CD4-positive, alpha-beta memory T cell (primary cell): ENCODE data around the gene MZF1. TPM values are rescaled to one million over a fixed set of nuclear protein-coding genes. Genes with fewer than 3 reads are reported as not detected.
"Not testable (repeated sequence)": the region's sequence is repeated elsewhere in the genome, so short reads cannot be mapped to it uniquely, and the experiment has no call there.

Source experiments
- CTCF ChIA-PET: fragments of 350-600 bp; sonication (Branson Sonifier 250); formaldehyde crosslinking; loops from one replicate; lab custom pipeline; 2021; ENCODE audit warnings: inconsistent platforms; ENCODE audit not compliant: partially characterized antibody; lab: Charles Lee
- POLR2A ChIA-PET: fragments of 350-600 bp; sonication (Branson Sonifier 250); formaldehyde crosslinking; loops from one replicate; lab custom pipeline; 2021; ENCODE audit not compliant: partially characterized antibody; lab: Charles Lee
- DNase-seq, 5 donors: peaks; one replicate each; pipeline versions ENCODE4 v3.0.0 to v3.0.0-alpha.2; 2020 to 2022; ENCODE audit warnings: mixed read lengths in 1 of 5
- H3K27ac ChIP-seq: one replicate; pipeline ENCODE4 v1.7.0; 2013; ENCODE audit warnings: low read depth, low read length
- H3K27me3 ChIP-seq: 2 replicates; pipeline ENCODE4 v1.7.0; 2013; ENCODE audit warnings: mild to moderate bottlenecking, low read length, moderate library complexity; ENCODE audit not compliant: insufficient read depth
- H3K36me3 ChIP-seq: 2 replicates; pipeline ENCODE4 v1.7.0; 2013; ENCODE audit warnings: mild to moderate bottlenecking, low read length, moderate library complexity; ENCODE audit not compliant: insufficient read depth
- H3K4me1 ChIP-seq: 2 replicates; pipeline ENCODE4 v1.7.0; 2013; ENCODE audit warnings: mild to moderate bottlenecking, low read length, moderate library complexity; ENCODE audit not compliant: insufficient read depth
- H3K4me3 ChIP-seq, 2 donors: one replicate each; pipeline ENCODE4 v1.7.0; 2013; ENCODE audit warnings: low read length in 2 of 2, mild to moderate bottlenecking in 1 of 2
- H3K9me3 ChIP-seq, 2 donors: one replicate each; pipeline ENCODE4 v1.7.0; 2013; ENCODE audit warnings: low read length in 2 of 2, control low read depth in 1 of 2; ENCODE audit not compliant: control insufficient read depth in 1 of 2
- H3K27ac Mint-ChIP-seq, 7 donors: one replicate each; pipeline ENCODE4 v1.8.0; 2020 to 2021; ENCODE audit warnings: mixed read lengths in 7 of 7, mild to moderate bottlenecking in 6 of 7, inconsistent platforms in 3 of 7, moderate library complexity in 3 of 7
- H3K27me3 Mint-ChIP-seq, 2 donors: one replicate each; pipeline ENCODE4 v1.8.0; 2020 to 2021; ENCODE audit warnings: mixed read lengths in 2 of 2
- H3K36me3 Mint-ChIP-seq, 2 donors: one replicate each; pipeline ENCODE4 v1.8.0; 2020 to 2021; ENCODE audit warnings: mixed read lengths in 2 of 2, inconsistent platforms in 1 of 2, mild to moderate bottlenecking in 1 of 2
- H3K4me1 Mint-ChIP-seq, 4 donors: one replicate each; pipeline ENCODE4 v1.8.0; 2020 to 2021; ENCODE audit warnings: mixed read lengths in 4 of 4, mild to moderate bottlenecking in 1 of 4
- H3K4me3 Mint-ChIP-seq, 8 donors: one replicate each; pipeline ENCODE4 v1.8.0; 2020 to 2021; ENCODE audit warnings: mixed read lengths in 8 of 8, mild to moderate bottlenecking in 7 of 8, moderate library complexity in 6 of 8, inconsistent platforms in 3 of 8
- H3K9me3 Mint-ChIP-seq, 8 donors: one replicate each; pipeline ENCODE4 v1.8.0; 2020 to 2021; ENCODE audit warnings: mixed read lengths in 8 of 8, mild to moderate bottlenecking in 5 of 8, inconsistent platforms in 3 of 8, moderate library complexity in 1 of 8
- intact Hi-C: fragments of 100-400 bp; cut with micrococcal nuclease; formaldehyde crosslinking; loops from one replicate; pipeline ENCODE4 v1.15.1; 2023
- polyA plus RNA-seq, 2 donors: library from polyadenylated mRNA; unstranded; fragments of 300-500 nt; fragmentation: Illumina TruSeq; gene quantifications; one replicate each; pipeline ENCODE4 v1.2.3, GENCODE V29; 2021
- total RNA-seq, 2 experiments: library from RNA; stranded (reverse); gene quantifications; one replicate each; pipeline ENCODE4 v1.2.3, GENCODE V29; 2021

Gene MZF1
- total RNA-seq (10 to 100 TPM; 42.7 to 44.4 TPM), polyA plus RNA-seq (1 to 10 TPM; 5.2 to 8.9 TPM)

- CTCF ChIA-PET: interaction anchor here (2.4 kb wide), 1 partner anchor 52 kb away, joined by 10 read pairs; the partner anchor contains the start of gene ZBTB45
- H3K27ac ChIP-seq: peak within 1 kb of the TSS; percentile 99
- POLR2A ChIA-PET: interaction anchor here (0.9 to 4.6 kb wide), 9 partner anchors 10 to 133 kb away, joined by 3 to 47 read pairs (median 13); partner anchors contain the start of genes CHMP2A, TRIM28, UBE2M and ZBTB45
- Mint-ChIP-seq H3K36me3 (peaks cover 0 to 27% of the 10 kb centered on the region in 2 donors), H3K9me3 (peaks cover 0 to 2% (median 0%) of the 10 kb centered on the region in 8 donors), H3K27ac (peak within 1 kb of the TSS; percentile 96 to 100 (median 100)), H3K4me3 (peak within 1 kb of the TSS; percentile 89 to 99 (median 96)), H3K27me3 (no peaks in the 10 kb centered on the region), H3K4me1 (peaks cover 16 to 44% (median 32%) of the 10 kb centered on the region in 4 donors)
- peaks cover 29% of the 10 kb centered on the region for H3K4me1 ChIP-seq
- peak within 1 kb of the TSS; percentile 67 to 78 for H3K4me3 ChIP-seq
- no peaks in the 10 kb centered on the region for H3K36me3 ChIP-seq
- intact Hi-C loops: loop anchor here (1.0 kb wide), 7 partner anchors 14 to 295 kb away; partner anchors contain the start of genes TRIM28, ZNF446, ZNF584 and ZNF8
- no peaks in the 10 kb centered on the region for H3K27me3 ChIP-seq
- DNase-seq: peak; percentile 99 to 100 (median 100)
- H3K9me3 ChIP-seq: no peaks in the 10 kb centered on the region
Observed at GRCh38 chr19:58572818-58573657, at the start of gene MZF1. Gene MZF1 (minus strand): TSS chr19:58573335. CDS start chr19:58571389, 1,946 bp downstream.

- H3K27ac ChIP-seq, H3K4me3 Mint-ChIP-seq, DNase-seq, H3K4me1 Mint-ChIP-seq, H3K9me3 Mint-ChIP-seq, CTCF ChIA-PET, H3K27me3 ChIP-seq, H3K36me3 Mint-ChIP-seq, H3K27me3 Mint-ChIP-seq, H3K4me1 ChIP-seq, H3K36me3 ChIP-seq, POLR2A ChIA-PET, H3K27ac Mint-ChIP-seq, H3K4me3 ChIP-seq, intact Hi-C loops, H3K9me3 ChIP-seq: not testable (repeated sequence)
Observed at GRCh38 chr19:58607213-58607612, 34.1 kb upstream of the MZF1 start.

GRCh38 chr19:58606251-58606896 is 33.2 kb upstream of the MZF1 start:
- H3K4me1 ChIP-seq, H3K27ac Mint-ChIP-seq, intact Hi-C loops, H3K36me3 ChIP-seq, H3K4me3 Mint-ChIP-seq, POLR2A ChIA-PET, H3K4me1 Mint-ChIP-seq, H3K9me3 ChIP-seq, H3K4me3 ChIP-seq, H3K27me3 ChIP-seq, H3K27me3 Mint-ChIP-seq, H3K27ac ChIP-seq, H3K9me3 Mint-ChIP-seq, CTCF ChIA-PET, DNase-seq, H3K36me3 Mint-ChIP-seq: not testable (repeated sequence)

GRCh38 chr19:58586133-58586765 is 13.1 kb upstream of the MZF1 start:
- no peaks in the 10 kb centered on the region for H3K9me3 ChIP-seq
- H3K27me3 Mint-ChIP-seq: no peaks in the 10 kb centered on the region
- H3K4me3 Mint-ChIP-seq: no peak overlapping the region
- no peak overlapping the region for H3K27ac Mint-ChIP-seq
- H3K4me1 ChIP-seq: no peaks in the 10 kb centered on the region
- H3K4me3 ChIP-seq: no peak overlapping the region
- intact Hi-C loops: no loop called here
- H3K27me3 ChIP-seq: no peaks in the 10 kb centered on the region
- H3K4me1 Mint-ChIP-seq: peaks cover 4 to 9% (median 8%) of the 10 kb centered on the region in 4 donors
- H3K9me3 Mint-ChIP-seq: no peaks in the 10 kb centered on the region
- ChIA-PET POLR2A (no interaction called here), CTCF (interaction anchor here (13.2 kb wide), 1 partner anchor 68 kb away, joined by 260 read pairs; the partner anchor contains the start of genes SLC27A5 and ZBTB45)
- H3K27ac ChIP-seq: no peak overlapping the region
- peaks cover 10% of the 10 kb centered on the region for H3K36me3 ChIP-seq
- DNase-seq: no peak
- peaks cover 12 to 16% of the 10 kb centered on the region in 2 donors for H3K36me3 Mint-ChIP-seq

GRCh38 chr19:58585442-58586132 is 12.5 kb upstream of the MZF1 start:
- H3K4me3 Mint-ChIP-seq: no peak overlapping the region
- ChIA-PET POLR2A (no interaction called here), CTCF (interaction anchor here (13.2 kb wide), 1 partner anchor 67 kb away, joined by 260 read pairs; the partner anchor contains the start of genes SLC27A5 and ZBTB45)
- Histone ChIP-seq H3K27me3 (no peaks in the 10 kb centered on the region), H3K36me3 (peaks cover 10% of the 10 kb centered on the region), H3K4me1 (no peaks in the 10 kb centered on the region), H3K9me3 (no peaks in the 10 kb centered on the region), H3K4me3 (no peak overlapping the region), H3K27ac (no peak overlapping the region)
- peak overlapping the region in 2 of 7 donors; percentile 27 to 81 for H3K27ac Mint-ChIP-seq
- H3K36me3 Mint-ChIP-seq: peaks cover 14 to 19% of the 10 kb centered on the region in 2 donors
- DNase-seq: no peak
- peaks cover 8 to 13% (median 13%) of the 10 kb centered on the region in 4 donors for H3K4me1 Mint-ChIP-seq
- H3K27me3 Mint-ChIP-seq: no peaks in the 10 kb centered on the region
- H3K9me3 Mint-ChIP-seq: no peaks in the 10 kb centered on the region
- intact Hi-C loops: no loop called here

- Histone ChIP-seq H3K36me3 (peaks cover 10% of the 10 kb centered on the region), H3K27me3 (no peaks in the 10 kb centered on the region), H3K4me3 (no peak overlapping the region), H3K27ac (no peak overlapping the region), H3K4me1 (no peaks in the 10 kb centered on the region), H3K9me3 (no peaks in the 10 kb centered on the region)
- H3K9me3 Mint-ChIP-seq: no peaks in the 10 kb centered on the region
- no peak for DNase-seq
- POLR2A ChIA-PET: interaction anchor here (1.5 kb wide), 1 partner anchor 41 kb away, joined by 3 read pairs; the partner anchor contains the start of gene TRIM28
- H3K4me1 Mint-ChIP-seq: peaks cover 8 to 15% (median 13%) of the 10 kb centered on the region in 4 donors
- H3K27me3 Mint-ChIP-seq: no peaks in the 10 kb centered on the region
- H3K4me3 Mint-ChIP-seq: no peak overlapping the region
- peak overlapping the region in 4 of 7 donors; percentile 15 to 70 (median 40) for H3K27ac Mint-ChIP-seq
- CTCF ChIA-PET: interaction anchor here (13.2 kb wide), 1 partner anchor 67 kb away, joined by 260 read pairs; the partner anchor contains the start of genes SLC27A5 and ZBTB45
- H3K36me3 Mint-ChIP-seq: peaks cover 14 to 19% of the 10 kb centered on the region in 2 donors
- intact Hi-C loops: no loop called here
Observed at GRCh38 chr19:58584498-58585441, 11.6 kb upstream of the MZF1 start.
